ENCODE measurements around the gene EFNA4. TPM values are rescaled to one million over a fixed set of nuclear protein-coding genes. Genes with fewer than 3 reads are reported as not detected.

Gene EFNA4
- total and polyA plus RNA-seq, 9 of the 15 experiments (the other 6 are each of a cell fraction or from before 2014, with no cell fraction given), result 0.68 to 7.4 (median 6.1) TPM

DNA sequence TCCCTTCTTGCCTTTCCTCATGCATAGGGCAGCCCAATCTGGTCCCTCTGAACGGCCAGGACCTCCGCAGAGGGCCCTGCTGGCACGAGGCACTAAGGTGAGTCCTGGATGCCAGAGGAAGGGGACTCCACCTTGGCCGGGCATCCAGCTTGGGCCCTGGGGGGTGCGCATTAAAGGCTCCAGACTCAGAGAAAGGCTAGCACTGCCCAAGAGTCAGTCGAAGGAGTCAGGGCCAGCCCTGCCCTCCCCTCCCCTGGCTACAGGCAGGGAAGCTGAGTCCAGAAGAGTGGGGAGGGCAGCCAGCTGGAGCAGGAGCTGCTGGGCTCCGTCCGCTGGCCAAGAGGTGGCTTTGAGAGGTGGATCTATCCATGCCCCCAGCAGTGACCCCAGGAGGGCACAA is 2.8 kb upstream of the EFNA4 start:
- Histone ChIP-seq H2AFZ (ENCODE audit: low read depth, low read length) (no peak overlapping the region), H3K36me3 (ENCODE audit: control insufficient read depth, insufficient read depth, low read length) (peaks cover 50% of the 10 kb centered on the region; the same call in 2 of the 3 replicates), H4K20me1 (replicated peaks; ENCODE audit: control insufficient read depth, insufficient read depth, low read length) (no peaks in the 10 kb centered on the region; the same call in 1 of the 2 replicates), H3K4me1 (replicated peaks in 1 of 2; ENCODE audit: control insufficient read depth in 2 of 2, insufficient read depth in 2 of 2, low read length in 2 of 2) (peaks cover 25 to 55% of the 10 kb centered on the region in 2 experiments), H3K4me3 (no peak overlapping the region), H3K4me2 (ENCODE audit: insufficient read depth, low read length) (no peak overlapping the region), H3K79me2 (ENCODE audit: control insufficient read depth, insufficient read depth, low read length) (peaks cover 9% of the 10 kb centered on the region; the same call in 2 of the 3 replicates), H3K9ac (ENCODE audit: insufficient read depth in 1 of 2, low read depth in 2 of 2, low read length in 2 of 2) (no peak overlapping the region), H3K27me3 (ENCODE audit: control insufficient read depth in 2 of 2, insufficient read depth in 2 of 2, low read length in 2 of 2) (no peaks in the 10 kb centered on the region), H3K27ac (ENCODE audit: extremely low read depth, low read depth, low read length) (no peak overlapping the region), H3K9me1 (ENCODE audit: control insufficient read depth, insufficient read depth, low read length) (peaks cover 7% of the 10 kb centered on the region), H3K9me3 (replicated peaks; ENCODE audit: control insufficient read depth, insufficient read depth, low read depth, low read length) (no peaks in the 10 kb centered on the region)
- POLR2A ChIA-PET, result interaction anchor here (0.7 to 1.4 kb wide), 4 partner anchors 17 to 120 kb away, joined by 3 to 4 read pairs (median 3); partner anchors contain the start of gene FLAD1
- in situ Hi-C loops (cut with MboI), result loop anchor here (5.0 kb wide), 1 partner anchor 103 kb away; the partner anchor contains the start of gene PBXIP1
- FAIRE-seq, result no peak
- TF ChIP-seq ETV6 (IDR thresholded peaks at IDR 0.05; ENCODE audit: borderline replicate concordance in 1 of 2, low read depth in 2 of 2, low read length in 1 of 2) (no peak), ETV6 (CRISPR knock-in tag; IDR thresholded peaks at IDR 0.05; ENCODE audit: borderline replicate concordance) (no peak), THRAP3 (IDR thresholded peaks at IDR 0.05; ENCODE audit: borderline replicate concordance) (no peak), ZFP30 (CRISPR knock-in tag; IDR thresholded peaks at IDR 0.05; ENCODE audit: borderline replicate concordance) (no peak), ZNF217 (CRISPR knock-in tag; IDR thresholded peaks at IDR 0.05) (no peak), ZNF143 (CRISPR knock-in tag; IDR thresholded peaks at IDR 0.05) (no peak), RAD51 (IDR thresholded peaks at IDR 0.05; ENCODE audit: borderline replicate concordance, low read depth) (no peak)
- CTCF ChIA-PET (ENCODE audit: low intra/inter-chr PET ratio), result interaction anchor here (1.2 to 4.0 kb wide), 5 partner anchors 15 to 581 kb away, joined by 3 to 153 read pairs (median 12); partner anchors contain the start of genes EFNA3 and UBE2Q1
- no peak for DNase-seq (ENCODE audit: extremely low read depth in 1 of 4, low spot score in 3 of 4)
- no TSS peak for BruUV-seq (replicated peaks)
- no peak for ATAC-seq
- intact Hi-C loops (cut with micrococcal nuclease), result loop anchor here (1.0 to 5.0 kb wide), 3 partner anchors 15 to 393 kb away; partner anchors contain the start of genes CKS1B and SHC1
- WGBS (ENCODE audit: insufficient coverage, low coverage, missing lambda C conversion rate), result 86% methylated on average over 7 of the region's 8 CpGs

All from K562 (cell line).